Smooth muscle cell (in vitro differentiated cells): ENCODE data around the gene INO80C. TPM values are rescaled to one million over a fixed set of nuclear protein-coding genes. Genes with fewer than 3 reads are reported as not detected.

Source experiments
- DNase-seq: peaks from one replicate; lab custom pipeline; 2025; ENCODE audit not compliant: unreplicated experiment; lab: John Stamatoyannopoulos, UW
- H2AFZ ChIP-seq: fragments of 200-600 bp; sonication (generic); 2 replicates; pipeline ENCODE4 v1.6.0; 2016; ENCODE audit warnings: antibody characterized with exemption, low read depth, mild to moderate bottlenecking
- H3F3A ChIP-seq: fragments of 200-600 bp; sonication (generic); 2 replicates; pipeline ENCODE4 v1.6.0; 2017; ENCODE audit warnings: antibody characterized with exemption, low read depth
- H3K27ac ChIP-seq: fragments of 200-600 bp; sonication (generic); 2 replicates; pipeline ENCODE4 v1.5.1; 2016; ENCODE audit warnings: low read depth, mild to moderate bottlenecking
- H3K27me3 ChIP-seq: fragments of 200-600 bp; sonication (generic); 2 replicates; pipeline ENCODE4 v1.6.1; 2016; ENCODE audit warnings: low read depth, mild to moderate bottlenecking
- H3K36me3 ChIP-seq: fragments of 200-600 bp; sonication (generic); 2 replicates; pipeline ENCODE4 v1.5.1; 2016; ENCODE audit warnings: low read depth
- H3K4me1 ChIP-seq: fragments of 200-600 bp; sonication (generic); 2 replicates; pipeline ENCODE4 v1.5.1; 2016; ENCODE audit warnings: low read depth
- H3K4me2 ChIP-seq: fragments of 200-600 bp; sonication (generic); 2 replicates; pipeline ENCODE4 v1.6.0; 2016; ENCODE audit warnings: mild to moderate bottlenecking
- H3K4me3 ChIP-seq: fragments of 200-600 bp; sonication (generic); 2 replicates; pipeline ENCODE4 v1.5.1; 2016; ENCODE audit warnings: mild to moderate bottlenecking
- H3K79me2 ChIP-seq: fragments of 200-600 bp; sonication (generic); 2 replicates; pipeline ENCODE4 v1.6.0; 2016; ENCODE audit warnings: low read depth, mild to moderate bottlenecking
- H3K9ac ChIP-seq: fragments of 200-600 bp; sonication (generic); 2 replicates; pipeline ENCODE4 v1.6.0; 2016; ENCODE audit warnings: low read depth
- H3K9me3 ChIP-seq: fragments of 200-600 bp; sonication (generic); replicated peaks from 2 replicates; pipeline ENCODE4 v1.5.1; 2016; ENCODE audit warnings: low read depth
- H4K20me1 ChIP-seq: fragments of 200-600 bp; sonication (generic); 2 replicates; pipeline ENCODE4 v1.6.0; 2016; ENCODE audit warnings: low read depth
- CTCF ChIP-seq: fragments of 200-600 bp; sonication (generic); IDR thresholded peaks from 2 replicates; pipeline ENCODE4 v1.5.1; 2017; ENCODE audit warnings: borderline replicate concordance, mild to moderate bottlenecking, antibody characterized with exemption; ENCODE audit not compliant: insufficient read depth, poor library complexity, severe bottlenecking
- WGBS: methylation state at CpG from one replicate; pipeline ENCODE4 v1.1.7; 2016; ENCODE audit warnings: low lambda C conversion rate; 5-methylcytosine and 5-hydroxymethylcytosine counted together
- polyA plus RNA-seq: library from polyadenylated mRNA; unstranded; fragments of >200 nt; fragmentation: Nextera tagmentation; extraction: Ambion mirVana; gene quantifications from 2 replicates; pipeline ENCODE4 v1.2.1, GENCODE V29; 2016
- total RNA-seq: library from RNA; depleted of rRNA; stranded (reverse); fragments of >200 nt; gene quantifications from 2 replicates; pipeline ENCODE4 v1.2.3, GENCODE V29; 2014

INO80C gene
- total and polyA plus RNA-seq, 2 experiments from 2014 or later = 6.8 to 13.9 TPM

GRCh38 chr18:35535297-35535696 is 37.5 kb upstream of the INO80C start:
- Histone ChIP-seq H3K27ac (no peak overlapping the region), H3K9me3 (no peaks in the 10 kb centered on the region), H2AFZ (no peak overlapping the region), H4K20me1 (no peaks in the 10 kb centered on the region), H3K27me3 (no peaks in the 10 kb centered on the region), H3K36me3 (no peaks in the 10 kb centered on the region), H3F3A (no peaks in the 10 kb centered on the region), H3K4me3 (no peak overlapping the region), H3K4me1 (no peaks in the 10 kb centered on the region), H3K4me2 (no peak overlapping the region), H3K79me2 (no peaks in the 10 kb centered on the region), H3K9ac (no peak overlapping the region)
- WGBS = 92% methylated on average over 1 of the region's 1 CpG
- no peak for DNase-seq
- TF ChIP-seq CTCF = no peak

- Histone ChIP-seq H3K9ac (no peak overlapping the region), H3K4me3 (no peak overlapping the region), H3K27me3 (no peaks in the 10 kb centered on the region), H3K36me3 (no peaks in the 10 kb centered on the region), H2AFZ (no peak overlapping the region), H4K20me1 (no peaks in the 10 kb centered on the region), H3K4me1 (no peaks in the 10 kb centered on the region), H3K27ac (no peak overlapping the region), H3K4me2 (no peak overlapping the region), H3K9me3 (no peaks in the 10 kb centered on the region), H3K79me2 (no peaks in the 10 kb centered on the region), H3F3A (no peaks in the 10 kb centered on the region)
- TF ChIP-seq CTCF = no peak
- no peak for DNase-seq
- WGBS = 92% methylated on average over 2 of the region's 2 CpGs
Observed at GRCh38 chr18:35533916-35534405, 36.2 kb upstream of the INO80C start.

GRCh38 chr18:35528749-35529274 is 31.1 kb upstream of the INO80C start:
- Histone ChIP-seq H3K4me3 (no peak overlapping the region), H3K27ac (no peak overlapping the region), H3K27me3 (no peaks in the 10 kb centered on the region), H3K9ac (no peak overlapping the region), H3F3A (peaks cover 3% of the 10 kb centered on the region), H3K4me2 (no peak overlapping the region), H3K79me2 (no peaks in the 10 kb centered on the region), H2AFZ (no peak overlapping the region), H3K4me1 (peaks cover 8% of the 10 kb centered on the region), H3K9me3 (no peaks in the 10 kb centered on the region), H4K20me1 (no peaks in the 10 kb centered on the region), H3K36me3 (no peaks in the 10 kb centered on the region)
- WGBS = 63% methylated on average over 4 of the region's 4 CpGs
- TF ChIP-seq CTCF = no peak
- no peak for DNase-seq

GRCh38 chr18:35526495-35527059 is 28.8 kb upstream of the INO80C start:
- Histone ChIP-seq H3K9me3 (no peaks in the 10 kb centered on the region), H3K4me3 (no peak overlapping the region), H2AFZ (no peak overlapping the region), H3K9ac (no peak overlapping the region), H3F3A (peaks cover 3% of the 10 kb centered on the region), H3K4me1 (peaks cover 8% of the 10 kb centered on the region), H3K27me3 (no peaks in the 10 kb centered on the region), H3K36me3 (no peaks in the 10 kb centered on the region), H3K27ac (no peak overlapping the region), H4K20me1 (no peaks in the 10 kb centered on the region), H3K4me2 (peak overlapping the region; percentile 53), H3K79me2 (no peaks in the 10 kb centered on the region)
- TF ChIP-seq CTCF = no peak
- 46% methylated on average over 5 of the region's 5 CpGs for WGBS
- no peak for DNase-seq
